HEK293T (cell line): ENCODE results near the gene SPEN.
A peak's percentile ranks its signal among the peaks of the same experiment; 100 is the strongest.
"Not testable (repeated sequence)": the region's sequence is repeated elsewhere in the genome, so short reads cannot be mapped to it uniquely, and the experiment has no call there.

Experiments used
- CTCF ChIA-PET: fragments of 350-600 bp; formaldehyde crosslinking; extraction: SDS; loops from one replicate; lab custom pipeline; 2021; ENCODE audit warnings: antibody characterized with exemption, inconsistent platforms; lab: Yijun Ruan, JAX
- POLR2A ChIA-PET: fragments of 350-600 bp; formaldehyde crosslinking; extraction: SDS; loops from one replicate; lab custom pipeline; 2020; ENCODE audit warnings: antibody characterized with exemption, inconsistent platforms; lab: Yijun Ruan, JAX
- DNase-seq: peaks from one replicate; pipeline ENCODE4 v3.0.0; 2012; ENCODE audit warnings: mixed read lengths; ENCODE audit errors: extremely low spot score
- ARNT ChIP-seq: fragments of 450-650 bp; IDR thresholded peaks from 2 replicates; pipeline ENCODE4 v1.6.1; 2017; ENCODE audit warnings: mild to moderate bottlenecking
- BHLHE40 ChIP-seq: fragments of 450-650 bp; IDR thresholded peaks from 2 replicates; pipeline ENCODE4 v1.6.1; 2016; ENCODE audit warnings: mild to moderate bottlenecking, moderate library complexity, borderline replicate concordance
- CTBP1 ChIP-seq: fragments of 450-650 bp; IDR thresholded peaks from 2 replicates; pipeline ENCODE4 v1.6.1; 2016; ENCODE audit warnings: borderline replicate concordance
- ELF4 ChIP-seq: fragments of 450-650 bp; IDR thresholded peaks from 2 replicates; pipeline ENCODE4 v1.6.1; 2017; ENCODE audit warnings: antibody characterized with exemption
- FOXA1 ChIP-seq: fragments of 450-650 bp; IDR thresholded peaks from 2 replicates; pipeline ENCODE4 v1.6.1; 2016; ENCODE audit warnings: mild to moderate bottlenecking
- FOXK2 ChIP-seq: fragments of 450-650 bp; IDR thresholded peaks from 2 replicates; pipeline ENCODE4 v1.6.1; 2016; ENCODE audit warnings: mild to moderate bottlenecking
- FOXM1 ChIP-seq: fragments of 450-650 bp; IDR thresholded peaks from 2 replicates; pipeline ENCODE4 v1.6.1; 2017; ENCODE audit warnings: mild to moderate bottlenecking, borderline replicate concordance
- HDGF ChIP-seq: fragments of 450-650 bp; IDR thresholded peaks from 2 replicates; pipeline ENCODE4 v1.6.1; 2017; ENCODE audit warnings: antibody characterized with exemption, borderline replicate concordance
- L3MBTL2 ChIP-seq: fragments of 450-650 bp; conservative IDR thresholded peaks from 2 replicates; pipeline ENCODE4 v1.6.1; 2016; ENCODE audit warnings: mild to moderate bottlenecking
- LEF1 ChIP-seq: fragments of 450-650 bp; IDR thresholded peaks from 2 replicates; pipeline ENCODE4 v1.6.1; 2017; ENCODE audit warnings: mild to moderate bottlenecking, borderline replicate concordance
- NFRKB ChIP-seq: fragments of 450-650 bp; IDR thresholded peaks from 2 replicates; pipeline ENCODE4 v1.6.1; 2016; ENCODE audit warnings: mild to moderate bottlenecking, moderate library complexity
- PKNOX1 ChIP-seq: fragments of 450-650 bp; IDR thresholded peaks from 2 replicates; pipeline ENCODE4 v1.6.1; 2016
- SP1 ChIP-seq: fragments of 450-650 bp; IDR thresholded peaks from 2 replicates; pipeline ENCODE4 v1.6.1; 2017
- SUZ12 ChIP-seq: fragments of 450-650 bp; IDR thresholded peaks from 2 replicates; pipeline ENCODE4 v1.6.1; 2016; ENCODE audit warnings: mild to moderate bottlenecking
- TARDBP ChIP-seq: fragments of 450-650 bp; IDR thresholded peaks from 2 replicates; pipeline ENCODE4 v1.6.1; 2016
- ZNF384 ChIP-seq: fragments of 450-650 bp; IDR thresholded peaks from 2 replicates; pipeline ENCODE4 v1.6.1; 2016

The SPEN gene

GRCh38 chr1:15972409-15972808 is 124.9 kb downstream of the SPEN start:
- TF ChIP-seq HDGF (no peak), ARNT (no peak), PKNOX1 (no peak), BHLHE40 (no peak), SUZ12 (no peak), FOXK2 (no peak), ELF4 (no peak)
- ChIA-PET CTCF (interaction anchor here (1.3 kb wide), 1 partner anchor 169 kb away, joined by 4 read pairs; no protein-coding TSS in a partner anchor), POLR2A (interaction anchor here (1.0 kb wide), 1 partner anchor 180 kb away, joined by 3 read pairs; no protein-coding TSS in a partner anchor)
- no peak for DNase-seq

GRCh38 chr1:15973772-15974171 is 126.3 kb downstream of the SPEN start:
- no peak for DNase-seq
- ChIA-PET POLR2A (interaction anchor here (0.8 kb wide), 1 partner anchor 10 kb away, joined by 3 read pairs; no protein-coding TSS in a partner anchor), CTCF (no interaction called here)
- TF ChIP-seq ARNT = no peak
- no peak for TF ChIP-seq SUZ12
- no peak for TF ChIP-seq CTBP1
- TF ChIP-seq FOXM1 = no peak
- TF ChIP-seq LEF1 = no peak
- no peak for TF ChIP-seq TARDBP
- no peak for TF ChIP-seq FOXA1
- no peak for TF ChIP-seq HDGF
- TF ChIP-seq NFRKB = no peak
- TF ChIP-seq ELF4 = no peak
- TF ChIP-seq L3MBTL2 = no peak
- no peak for TF ChIP-seq ZNF384
- TF ChIP-seq FOXK2 = no peak

- POLR2A ChIA-PET = interaction anchor here (0.7 to 2.7 kb wide), 8 partner anchors 10 to 141 kb away, joined by 3 to 13 read pairs (median 6); partner anchors contain the start of gene SPEN
Observed at GRCh38 chr1:15974855-15975254, 127.3 kb downstream of the SPEN start.

GRCh38 chr1:15975358-15975804 is 127.9 kb downstream of the SPEN start:
- POLR2A ChIA-PET = interaction anchor here (0.6 to 2.7 kb wide), 16 partner anchors 9 to 192 kb away, joined by 3 to 13 read pairs (median 4); partner anchors contain the start of gene SPEN
- CTCF ChIA-PET = interaction anchor here (1.2 to 2.6 kb wide), 2 partner anchors 11 to 184 kb away, joined by 4 to 11 read pairs; no protein-coding TSS in a partner anchor
- peak; percentile 74 for DNase-seq
- TF ChIP-seq SP1 (no peak), TARDBP (no peak), FOXK2 (no peak), SUZ12 (no peak), ELF4 (no peak), NFRKB (no peak), CTBP1 (no peak), BHLHE40 (no peak), PKNOX1 (no peak), HDGF (no peak), L3MBTL2 (no peak), FOXA1 (no peak), FOXM1 (no peak), LEF1 (no peak), ARNT (no peak), ZNF384 (no peak)

More at GRCh38 chr1:15974855-15975254, 127.3 kb downstream of the SPEN start:
- TF ChIP-seq BHLHE40 (no peak), FOXM1 (no peak), CTBP1 (no peak), HDGF (no peak), ELF4 (no peak), TARDBP (no peak)
- no peak for DNase-seq
- CTCF ChIA-PET = interaction anchor here (1.2 to 2.6 kb wide), 2 partner anchors 10 to 183 kb away, joined by 4 to 11 read pairs; no protein-coding TSS in a partner anchor

GRCh38 chr1:15975805-15976680 is 128.5 kb downstream of the SPEN start, which contains the start of gene ZBTB17:
Gene ZBTB17, minus strand, starts transcription at chr1:15976101. Its CDS starts 27,606 bp downstream, at chr1:15948495.
- POLR2A ChIA-PET = interaction anchor here (0.5 to 2.7 kb wide), 18 partner anchors 9 to 713 kb away, joined by 3 to 13 read pairs (median 4); partner anchors contain the start of gene SPEN
- TF ChIP-seq ELF4 (peak; percentile 88), LEF1 (no peak)
- CTCF ChIA-PET = interaction anchor here (0.6 to 2.6 kb wide), 2 partner anchors 184 to 214 kb away, joined by 3 to 11 read pairs; no protein-coding TSS in a partner anchor
- DNase-seq = peak; percentile 97

GRCh38 chr1:15977947-15978346 is 130.4 kb downstream of the SPEN start:
- CTCF ChIA-PET, DNase-seq, POLR2A ChIA-PET: not testable (repeated sequence)
